Heart left ventricle (tissue), 13 donors: ENCODE data around the gene ZNRF4.

Source experiments
- POLR2A ChIP-seq, 2 donors: fragments of 450-650 bp; IDR thresholded peaks; one replicate each; pipeline ENCODE4 v1.6.1; 2017; ENCODE audit warnings: antibody characterized with exemption in 2 of 2, mild to moderate bottlenecking in 2 of 2, moderate library complexity in 2 of 2
- TF ChIP-seq, protein P1 (sequence below), 12 donors: fragments of 200-600 bp; sonication (generic) in 4 of 12; IDR thresholded peaks; one replicate each; pipeline versions ENCODE4 v1.5.0 to v1.8.0; 2018 to 2022; ENCODE audit warnings: antibody characterized with exemption in 12 of 12, mild to moderate bottlenecking in 5 of 12
- donor health status: ischemic (EF 13 %, LVEDD 7.1; RV severe dilation, severe dysfunction).
- donor health status: DM: no; HTN: yes; CAD: no.
- donor health status: DM: no; HTN: no; CAD: no.
- donor health status: ischemic (EF 25% LVEDD 6.9; RV normal size, moderate dysfunction).
- donor health status: ischemic (EF 25% LVEDD 5.7; RV mildly dilated, moderate dysfunction).
- donor health status: ischemic (EF 35%, LVEDD 5.7; RV mildly dilated, moderate dysfunction).
- donor health status: nonischemic (EF 11% LVEDD 7.7; RV severe dilation, severe dysfunction).
- donor health status: DM: yes; HTN: yes; CAD: no.
- donor health status: PGD.
- donor health status: ischemic (EF 29% LVEDD 5.4; RV normal size, mild dysfunction).
- donor health status: nonischemic (EF 23%, LVEDD 6.1; RV moderate dilation, normal function).

DNA sequence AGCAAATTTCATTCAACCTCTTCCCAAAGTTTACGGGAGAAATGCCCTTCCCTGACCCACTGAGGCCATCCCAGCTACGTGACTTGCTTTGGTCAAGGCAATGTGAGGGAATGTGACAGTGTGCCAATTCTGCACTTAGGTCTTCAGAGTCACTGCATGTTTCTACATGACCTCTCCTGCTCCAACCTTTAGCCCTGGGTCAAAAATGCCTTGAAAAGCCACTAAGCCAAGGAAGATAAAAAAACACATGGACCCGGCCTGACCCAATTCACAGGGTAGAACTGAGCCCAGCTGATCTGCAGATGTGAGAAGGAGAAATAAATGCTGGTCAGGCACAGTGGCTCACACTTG, 30.0 kb downstream of the ZNRF4 start:
- TF ChIP-seq, protein P1, sequence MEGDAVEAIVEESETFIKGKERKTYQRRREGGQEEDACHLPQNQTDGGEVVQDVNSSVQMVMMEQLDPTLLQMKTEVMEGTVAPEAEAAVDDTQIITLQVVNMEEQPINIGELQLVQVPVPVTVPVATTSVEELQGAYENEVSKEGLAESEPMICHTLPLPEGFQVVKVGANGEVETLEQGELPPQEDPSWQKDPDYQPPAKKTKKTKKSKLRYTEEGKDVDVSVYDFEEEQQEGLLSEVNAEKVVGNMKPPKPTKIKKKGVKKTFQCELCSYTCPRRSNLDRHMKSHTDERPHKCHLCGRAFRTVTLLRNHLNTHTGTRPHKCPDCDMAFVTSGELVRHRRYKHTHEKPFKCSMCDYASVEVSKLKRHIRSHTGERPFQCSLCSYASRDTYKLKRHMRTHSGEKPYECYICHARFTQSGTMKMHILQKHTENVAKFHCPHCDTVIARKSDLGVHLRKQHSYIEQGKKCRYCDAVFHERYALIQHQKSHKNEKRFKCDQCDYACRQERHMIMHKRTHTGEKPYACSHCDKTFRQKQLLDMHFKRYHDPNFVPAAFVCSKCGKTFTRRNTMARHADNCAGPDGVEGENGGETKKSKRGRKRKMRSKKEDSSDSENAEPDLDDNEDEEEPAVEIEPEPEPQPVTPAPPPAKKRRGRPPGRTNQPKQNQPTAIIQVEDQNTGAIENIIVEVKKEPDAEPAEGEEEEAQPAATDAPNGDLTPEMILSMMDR (IDR thresholded peaks at IDR 0.05) = no peak
- TF ChIP-seq POLR2A (IDR thresholded peaks at IDR 0.05) = no peak
